Measurements from ENCODE around the gene DNAAF2. TPM values are rescaled to one million over a fixed set of nuclear protein-coding genes. Genes with fewer than 3 reads are reported as not detected.

Gene DNAAF2
- total RNA-seq, 1 donor from 2014 or later = 7.3 TPM

- peaks cover 16% of the 10 kb centered on the region for H3K36me3 Mint-ChIP-seq (ENCODE audit: unreplicated experiment)
- H3K27me3 Mint-ChIP-seq (ENCODE audit: unreplicated experiment) = no peaks in the 10 kb centered on the region
- no peak for TF ChIP-seq CTCF (IDR thresholded peaks at IDR 0.05)
- H3K27ac Mint-ChIP-seq (ENCODE audit: unreplicated experiment) = peak overlapping the region; percentile 4
- DNase-seq (ENCODE audit: extremely low spot score, unreplicated experiment) = no peak
- H3K4me1 Mint-ChIP-seq (ENCODE audit: unreplicated experiment) = peaks cover 15% of the 10 kb centered on the region
- no peaks in the 10 kb centered on the region for H3K9me3 Mint-ChIP-seq (ENCODE audit: unreplicated experiment)
- H3K4me3 Mint-ChIP-seq (ENCODE audit: unreplicated experiment) = no peak overlapping the region
These were observed 6.7 kb upstream of the DNAAF2 start for GRCh38 chr14:49641697-49642129.

- H3K9me3 Mint-ChIP-seq (ENCODE audit: unreplicated experiment) = no peaks in the 10 kb centered on the region
- peaks cover 18% of the 10 kb centered on the region for H3K36me3 Mint-ChIP-seq (ENCODE audit: unreplicated experiment)
- H3K4me1 Mint-ChIP-seq (ENCODE audit: unreplicated experiment) = peaks cover 22% of the 10 kb centered on the region
- no peak overlapping the region for H3K27ac Mint-ChIP-seq (ENCODE audit: unreplicated experiment)
- no peak for DNase-seq (ENCODE audit: extremely low spot score, unreplicated experiment)
- H3K4me3 Mint-ChIP-seq (ENCODE audit: unreplicated experiment) = no peak overlapping the region
- TF ChIP-seq CTCF (IDR thresholded peaks at IDR 0.05) = no peak
- H3K27me3 Mint-ChIP-seq (ENCODE audit: unreplicated experiment) = no peaks in the 10 kb centered on the region
These were observed 5.7 kb upstream of the DNAAF2 start for GRCh38 chr14:49640540-49641417.

DNA sequence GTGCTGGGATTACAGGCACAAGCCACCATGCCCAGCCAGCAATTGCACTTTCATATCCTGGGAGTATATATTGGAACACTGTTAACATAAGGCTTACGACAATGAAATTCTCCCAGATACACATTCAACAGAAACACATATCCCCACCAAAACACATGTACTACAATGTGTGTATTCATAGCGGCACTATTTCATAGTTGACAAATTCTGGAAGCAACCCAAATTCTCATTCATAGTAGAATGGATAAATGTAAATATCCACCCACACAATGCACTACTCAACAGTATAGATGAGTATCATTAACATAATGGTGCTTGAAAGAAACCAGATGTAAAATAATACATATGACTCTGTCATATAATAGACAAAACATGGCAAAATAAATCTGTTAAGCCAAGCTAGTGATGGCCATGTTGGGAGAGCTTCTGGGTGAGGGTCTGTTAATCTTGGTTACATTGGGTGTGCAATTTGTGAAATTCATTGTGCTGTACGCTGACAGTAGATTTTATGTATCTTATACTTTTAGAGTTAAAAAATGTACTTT, 2.6 kb upstream of the DNAAF2 start:
- Mint-ChIP-seq H3K4me1 (ENCODE audit: unreplicated experiment) (peaks cover 32% of the 10 kb centered on the region), H3K9me3 (ENCODE audit: unreplicated experiment) (no peaks in the 10 kb centered on the region), H3K36me3 (ENCODE audit: unreplicated experiment) (peaks cover 18% of the 10 kb centered on the region), H3K27ac (ENCODE audit: unreplicated experiment) (no peak overlapping the region), H3K27me3 (ENCODE audit: unreplicated experiment) (no peaks in the 10 kb centered on the region), H3K4me3 (ENCODE audit: unreplicated experiment) (no peak overlapping the region)
- no peak for TF ChIP-seq CTCF (IDR thresholded peaks at IDR 0.05)
- no peak for DNase-seq (ENCODE audit: extremely low spot score, unreplicated experiment)

DNA sequence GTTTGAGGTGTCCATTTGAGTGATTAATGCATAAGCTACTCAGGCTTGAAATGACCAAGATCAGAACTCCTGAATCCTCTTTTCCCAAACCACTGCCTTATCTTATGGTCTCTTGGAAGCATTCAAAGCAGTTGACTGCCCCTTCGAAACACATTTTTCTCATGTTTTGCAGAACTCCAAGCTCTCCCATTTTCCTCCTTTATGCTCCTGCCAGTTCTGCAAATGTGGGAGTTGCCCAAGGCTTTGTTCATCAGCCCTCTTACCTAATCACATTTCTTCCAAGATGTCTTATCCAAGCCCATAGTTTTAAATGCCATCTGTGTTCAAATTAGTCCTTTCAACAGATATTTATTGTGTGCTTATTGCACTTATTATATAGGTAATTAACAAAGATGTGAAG, 1.8 kb upstream of the DNAAF2 start:
- Mint-ChIP-seq H3K36me3 (ENCODE audit: unreplicated experiment) (peaks cover 18% of the 10 kb centered on the region), H3K27ac (ENCODE audit: unreplicated experiment) (peak overlapping the region; percentile 45), H3K9me3 (ENCODE audit: unreplicated experiment) (no peaks in the 10 kb centered on the region), H3K4me1 (ENCODE audit: unreplicated experiment) (peaks cover 33% of the 10 kb centered on the region), H3K27me3 (ENCODE audit: unreplicated experiment) (no peaks in the 10 kb centered on the region), H3K4me3 (ENCODE audit: unreplicated experiment) (peak overlapping the region; percentile 59)
- DNase-seq (ENCODE audit: extremely low spot score, unreplicated experiment) = no peak
- TF ChIP-seq CTCF (IDR thresholded peaks at IDR 0.05) = no peak

All from osteocyte (in vitro differentiated cells).